ENCODE data around the gene SNRNP25.
"Not testable (repeated sequence)": the region's sequence is repeated elsewhere in the genome, so short reads cannot be mapped to it uniquely, and the experiment has no call there.

The SNRNP25 gene

GRCh38 chr16:38941-39892, 14.4 kb upstream of the SNRNP25 start:
- in situ Hi-C loops (cut with HindIII; ENCODE audit: low pct_ligation_motif_present, low pct_unique_long_range_greater_than_20kb, low sequenced_read_pairs): no loop called here
- DNase-seq: no peak

DNA sequence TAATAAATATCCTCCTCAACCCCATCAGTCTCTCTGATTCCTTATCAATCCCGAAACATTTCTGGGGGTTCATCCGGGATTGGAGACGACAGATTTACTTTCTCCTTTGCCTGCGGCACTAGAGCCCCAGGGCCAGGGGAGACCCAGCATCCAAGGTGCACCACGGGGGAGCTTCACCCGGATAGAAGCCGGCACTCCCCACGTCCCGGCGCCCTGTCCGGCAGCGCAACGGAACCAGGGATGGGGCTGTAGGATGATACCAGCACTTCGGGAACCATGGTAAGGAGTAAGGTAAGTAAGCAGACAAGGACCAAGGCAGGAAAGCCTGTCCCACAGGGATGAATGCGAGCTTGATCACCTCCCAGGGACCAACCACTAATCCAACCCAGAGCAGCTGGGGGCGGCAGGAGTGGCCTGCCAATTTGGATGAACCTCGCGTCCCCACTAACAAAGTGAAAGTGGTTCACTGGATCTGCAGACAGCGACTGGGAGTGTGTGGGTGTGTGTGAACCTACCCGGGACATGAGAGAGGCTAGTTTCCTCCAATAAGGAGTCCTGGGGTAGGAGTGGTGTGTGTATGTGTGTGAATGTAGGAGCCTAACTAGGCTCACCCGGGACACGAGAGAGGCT, 12.1 kb upstream of the SNRNP25 start:
- DNase-seq: no peak
- in situ Hi-C loops (cut with HindIII; ENCODE audit: low pct_ligation_motif_present, low pct_unique_long_range_greater_than_20kb, low sequenced_read_pairs): no loop called here

- no peak for DNase-seq
- in situ Hi-C loops (cut with HindIII; ENCODE audit: low pct_ligation_motif_present, low pct_unique_long_range_greater_than_20kb, low sequenced_read_pairs): no loop called here
Observed at GRCh38 chr16:42069-42457, 11.6 kb upstream of the SNRNP25 start.

- no peak for DNase-seq
- in situ Hi-C loops (cut with HindIII; ENCODE audit: low pct_ligation_motif_present, low pct_unique_long_range_greater_than_20kb, low sequenced_read_pairs): no loop called here
Observed at GRCh38 chr16:42691-43090, 10.9 kb upstream of the SNRNP25 start.

- in situ Hi-C loops (cut with HindIII; ENCODE audit: low pct_ligation_motif_present, low pct_unique_long_range_greater_than_20kb, low sequenced_read_pairs): no loop called here
Observed at GRCh38 chr16:43294-43693, 10.3 kb upstream of the SNRNP25 start.

GRCh38 chr16:44655-45054, 9.0 kb upstream of the SNRNP25 start:
- in situ Hi-C loops (cut with HindIII; ENCODE audit: low pct_ligation_motif_present, low pct_unique_long_range_greater_than_20kb, low sequenced_read_pairs): no loop called here
- DNase-seq: no peak

More at GRCh38 chr16:43294-43693, 10.3 kb upstream of the SNRNP25 start:
- no peak for DNase-seq

DNA sequence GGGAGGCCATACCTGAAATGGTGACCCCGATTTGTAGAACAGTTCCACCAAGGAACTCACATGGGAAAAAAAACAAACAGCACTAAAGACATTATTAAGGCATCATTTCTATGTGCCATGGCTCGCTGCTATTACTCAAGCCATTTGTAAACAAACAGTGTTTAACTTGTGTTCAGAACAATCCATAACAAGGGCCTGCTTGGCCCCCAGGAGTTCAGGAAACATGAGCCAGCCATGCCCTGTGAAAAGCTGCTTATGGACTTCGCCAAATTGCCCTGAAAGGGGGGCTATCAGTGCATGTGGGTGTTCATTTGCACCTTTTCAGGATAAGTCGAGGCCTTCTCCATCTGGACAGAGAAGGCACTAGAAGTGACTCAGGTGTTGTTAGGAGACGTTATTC, 8.2 kb upstream of the SNRNP25 start:
- in situ Hi-C loops (cut with HindIII; ENCODE audit: low pct_ligation_motif_present, low pct_unique_long_range_greater_than_20kb, low sequenced_read_pairs): no loop called here
- no peak for DNase-seq

DNA sequence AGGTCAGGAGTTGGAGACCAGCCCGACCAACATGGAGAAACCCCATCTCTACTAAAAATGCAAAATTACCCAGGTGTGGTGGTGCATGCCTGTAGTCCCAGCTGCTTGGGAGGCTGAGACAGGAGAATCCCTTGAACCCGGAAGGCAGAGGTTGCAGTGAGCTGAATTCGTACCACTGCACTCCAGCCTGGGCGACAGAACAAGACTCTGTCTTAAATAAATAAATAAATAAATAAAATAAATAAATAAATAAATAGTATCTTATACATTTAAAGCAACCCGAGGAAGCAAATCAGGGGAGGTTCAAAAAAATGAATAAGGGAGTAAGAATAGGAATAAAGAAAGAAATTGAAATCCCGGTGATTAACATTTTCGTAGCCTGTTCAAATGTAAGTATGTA, 7.1 kb upstream of the SNRNP25 start:
- in situ Hi-C loops (cut with HindIII; ENCODE audit: low pct_ligation_motif_present, low pct_unique_long_range_greater_than_20kb, low sequenced_read_pairs); DNase-seq: not testable (repeated sequence)

DNA sequence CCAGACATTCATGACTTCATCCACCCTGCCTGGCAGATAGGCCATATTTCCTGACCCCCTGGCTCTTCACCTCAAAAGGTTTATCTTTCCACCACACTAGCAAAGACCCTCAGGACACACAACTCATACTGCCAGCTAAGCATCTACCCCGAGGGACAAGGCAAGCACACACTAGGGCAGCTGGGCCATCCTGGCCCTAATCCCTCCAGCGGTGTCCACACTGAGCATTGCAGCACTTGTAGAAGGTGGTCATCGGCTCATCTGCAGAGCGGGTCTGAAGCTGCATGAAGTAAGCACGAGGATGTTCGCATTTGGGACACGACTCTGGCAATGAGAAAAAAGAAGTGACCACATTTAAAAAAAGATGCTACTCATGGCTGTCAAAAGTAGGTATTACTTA, 6.4 kb upstream of the SNRNP25 start:
- in situ Hi-C loops (cut with HindIII; ENCODE audit: low pct_ligation_motif_present, low pct_unique_long_range_greater_than_20kb, low sequenced_read_pairs): no loop called here
- no peak for DNase-seq

GRCh38 chr16:50769-51591, 2.6 kb upstream of the SNRNP25 start:
- DNase-seq: no peak
- in situ Hi-C loops (cut with HindIII; ENCODE audit: low pct_ligation_motif_present, low pct_unique_long_range_greater_than_20kb, low sequenced_read_pairs): no loop called here

GRCh38 chr16:54237-54581, 581 bp downstream of the SNRNP25 start:
- DNase-seq: no peak
- in situ Hi-C loops (cut with HindIII; ENCODE audit: low pct_ligation_motif_present, low pct_unique_long_range_greater_than_20kb, low sequenced_read_pairs): no loop called here

DNA sequence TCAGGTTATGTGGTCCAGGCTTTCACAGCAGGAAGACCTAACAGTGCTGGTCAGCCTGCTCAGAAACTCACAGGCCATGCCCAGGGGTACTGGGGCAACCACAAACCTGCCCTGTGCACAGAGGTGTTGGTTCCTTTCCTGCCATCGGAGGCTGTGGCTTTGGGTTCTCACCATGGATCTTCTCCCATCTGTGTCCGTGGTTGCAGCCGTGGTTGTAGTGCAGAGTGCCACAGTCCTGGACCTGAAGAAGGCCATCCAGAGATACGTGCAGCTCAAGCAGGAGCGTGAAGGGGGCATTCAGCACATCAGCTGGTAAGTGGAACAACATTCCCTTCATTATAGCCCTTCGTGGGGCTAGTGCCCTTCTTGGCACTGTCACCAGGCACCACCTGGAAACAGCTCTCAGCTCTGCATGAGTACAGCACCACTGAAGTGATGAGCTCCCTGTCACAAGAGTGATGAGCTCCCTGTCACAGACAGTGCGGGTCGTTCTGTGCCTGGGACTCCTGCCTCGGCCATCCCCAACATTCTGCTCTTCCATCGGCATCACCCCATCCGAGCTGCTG, 2.0 kb downstream of the SNRNP25 start:
- no peak for DNase-seq
- in situ Hi-C loops (cut with HindIII; ENCODE audit: low pct_ligation_motif_present, low pct_unique_long_range_greater_than_20kb, low sequenced_read_pairs): no loop called here

DNA sequence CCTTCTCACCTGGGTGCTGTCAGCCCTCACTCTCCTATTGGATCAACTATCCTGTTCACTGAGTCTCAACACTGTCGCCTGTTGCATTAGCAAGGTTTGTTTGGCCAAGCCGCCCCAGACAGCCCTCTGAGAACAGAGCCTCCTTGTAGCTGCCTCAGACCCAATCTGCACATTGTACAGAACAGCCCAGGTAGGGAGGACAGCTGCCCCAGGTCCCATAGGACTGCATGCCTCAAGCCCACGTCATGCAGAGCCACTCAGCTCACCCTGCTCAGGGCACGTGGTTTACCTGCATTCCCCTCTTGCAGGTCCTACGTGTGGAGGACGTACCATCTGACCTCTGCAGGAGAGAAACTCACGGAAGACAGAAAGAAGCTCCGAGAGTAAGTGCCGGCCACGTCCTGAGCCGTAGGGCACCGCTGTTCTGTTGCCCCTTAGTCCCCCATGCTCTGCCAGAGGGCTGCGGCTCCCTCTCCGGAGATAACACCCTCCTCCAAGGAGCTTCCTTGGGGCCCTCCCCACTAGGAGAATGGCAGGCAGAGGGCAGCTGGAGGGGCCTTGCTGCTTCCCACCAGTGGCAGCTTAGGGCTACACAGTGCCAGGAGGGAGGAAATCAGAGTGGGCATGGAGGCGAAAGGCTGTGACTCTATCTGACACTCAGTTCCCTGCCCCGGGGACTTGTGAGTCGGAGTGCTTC, 2.8 kb downstream of the SNRNP25 start:
- no peak for DNase-seq
- in situ Hi-C loops (cut with HindIII; ENCODE audit: low pct_ligation_motif_present, low pct_unique_long_range_greater_than_20kb, low sequenced_read_pairs): no loop called here

- in situ Hi-C loops (cut with HindIII; ENCODE audit: low pct_ligation_motif_present, low pct_unique_long_range_greater_than_20kb, low sequenced_read_pairs): no loop called here
- DNase-seq: no peak
Observed at GRCh38 chr16:57711-58110, 4.1 kb downstream of the SNRNP25 start.

GRCh38 chr16:58491-59439, 5.1 kb downstream of the SNRNP25 start:
- no peak for DNase-seq
- in situ Hi-C loops (cut with HindIII; ENCODE audit: low pct_ligation_motif_present, low pct_unique_long_range_greater_than_20kb, low sequenced_read_pairs): no loop called here

- in situ Hi-C loops (cut with HindIII; ENCODE audit: low pct_ligation_motif_present, low pct_unique_long_range_greater_than_20kb, low sequenced_read_pairs): no loop called here
- DNase-seq: no peak
Observed at GRCh38 chr16:59440-60059, 5.9 kb downstream of the SNRNP25 start.

GRCh38 chr16:60166-60565, 6.5 kb downstream of the SNRNP25 start:
- in situ Hi-C loops (cut with HindIII; ENCODE audit: low pct_ligation_motif_present, low pct_unique_long_range_greater_than_20kb, low sequenced_read_pairs): no loop called here
- no peak for DNase-seq
